Stimulated activated CD4-positive, alpha-beta T cell treated with anti-CD3 and anti-CD28 coated beads, Interleukin-1b, Interleukin-23, amount 100 ng/mL, for 24 hours (primary cell): ENCODE measurements around the gene RHOT1.
"Not testable (repeated sequence)": the region's sequence is repeated elsewhere in the genome, so short reads cannot be mapped to it uniquely, and the experiment has no call there.

ENCODE experiments used
- DNase-seq, 4 experiments: peaks; one replicate each; pipeline ENCODE4 v3.0.0-alpha.2; 2020; ENCODE audit warnings: low read depth in 4 of 4, low spot score in 1 of 4

RHOT1 gene

DNA sequence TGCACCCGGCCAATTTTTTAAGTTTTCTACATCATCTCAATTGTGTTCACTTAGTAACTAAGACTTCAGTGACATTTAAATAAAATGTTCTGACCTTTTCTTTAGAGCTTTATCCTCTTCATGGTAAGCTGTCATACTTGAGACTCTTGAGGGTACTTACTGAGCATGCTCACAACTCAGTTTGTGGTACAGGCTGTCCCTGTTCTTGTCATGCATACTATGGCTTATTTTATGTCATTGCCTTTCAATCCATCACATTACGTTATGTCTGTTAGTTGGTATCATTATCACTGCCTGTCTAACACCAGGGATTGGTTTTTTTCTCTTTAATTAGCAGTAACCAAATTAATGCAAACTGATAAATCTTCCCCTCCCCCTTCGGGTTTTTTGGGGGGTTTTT is 81.4 kb downstream of the RHOT1 start:
- no peak for DNase-seq

DNA sequence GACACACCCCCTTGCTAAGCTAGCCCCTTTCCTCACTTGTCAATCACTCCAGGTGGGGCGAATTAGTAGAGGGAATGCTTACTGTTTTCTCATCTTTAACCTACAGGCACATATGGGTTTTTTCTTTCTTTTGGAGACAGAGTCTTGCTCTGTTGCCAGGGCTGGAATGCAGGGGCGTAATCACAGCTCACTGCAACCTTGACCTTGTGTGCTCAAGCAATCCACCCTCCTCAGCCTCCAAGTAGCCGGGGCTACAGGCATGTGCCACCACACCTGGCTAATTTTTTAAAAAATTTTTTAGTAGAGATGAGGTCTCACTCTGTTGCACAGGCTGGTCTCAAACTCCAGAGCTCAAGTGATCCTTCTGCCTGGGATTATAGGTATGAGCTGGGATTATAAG is 84.6 kb downstream of the RHOT1 start:
- DNase-seq = no peak

DNA sequence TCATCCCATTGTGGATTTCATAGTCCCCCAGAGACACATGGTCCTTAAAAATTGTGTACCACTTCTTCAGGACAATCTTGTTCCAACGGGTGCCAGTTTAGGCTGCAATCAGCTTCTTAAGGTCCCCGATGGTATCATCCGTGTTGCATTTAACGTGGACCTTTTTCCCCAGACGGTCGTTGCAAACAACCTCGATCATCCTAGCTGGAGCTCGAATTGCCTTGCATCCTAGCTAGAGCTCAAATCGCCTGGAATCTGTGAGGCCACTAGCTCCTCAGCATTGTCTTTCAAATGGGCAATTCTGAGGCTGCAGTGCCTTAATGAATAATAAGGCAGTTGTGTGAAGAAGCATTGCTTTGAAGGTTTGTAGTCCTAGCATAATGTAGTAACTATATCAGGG is 85.6 kb downstream of the RHOT1 start:
- DNase-seq = no peak

DNA sequence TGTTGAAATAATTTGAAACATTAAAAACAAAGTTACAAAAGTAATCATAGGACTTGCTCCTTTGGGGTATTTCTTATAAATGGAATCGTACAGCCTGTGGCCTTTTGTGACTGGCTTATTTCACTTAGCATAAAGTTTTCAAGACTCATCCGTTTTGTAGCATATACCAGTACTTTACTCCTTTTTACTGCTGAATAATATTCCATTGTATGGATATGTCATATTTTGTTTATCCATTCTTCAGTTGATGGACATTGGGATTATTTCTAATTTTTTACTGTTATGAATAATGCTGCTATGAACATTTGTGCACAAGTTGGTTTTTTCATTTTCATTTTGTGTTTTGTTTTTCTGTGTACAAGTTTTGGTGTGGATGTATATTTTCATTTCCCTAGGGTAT is 93.3 kb downstream of the RHOT1 start:
- DNase-seq = no peak

DNA sequence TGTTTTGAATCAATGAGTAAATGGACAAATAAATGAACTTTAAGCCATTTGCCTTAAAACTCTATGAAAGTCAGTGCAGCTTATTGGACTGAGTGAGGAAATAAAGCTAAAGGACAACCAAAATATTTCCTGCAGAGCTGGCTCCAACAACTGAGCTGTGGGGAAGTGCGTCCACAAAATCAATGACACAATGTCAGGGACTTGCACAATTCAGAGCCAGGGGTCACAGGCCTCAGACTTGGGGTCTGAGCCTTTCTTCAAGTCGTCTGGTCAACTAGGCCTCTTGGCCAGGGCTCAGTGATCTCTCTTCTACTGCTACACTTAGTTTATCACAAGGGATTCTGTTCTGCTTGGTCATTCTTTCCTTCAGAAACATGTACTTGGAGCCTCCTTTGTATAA is 97.2 kb downstream of the RHOT1 start:
- no peak for DNase-seq

DNA sequence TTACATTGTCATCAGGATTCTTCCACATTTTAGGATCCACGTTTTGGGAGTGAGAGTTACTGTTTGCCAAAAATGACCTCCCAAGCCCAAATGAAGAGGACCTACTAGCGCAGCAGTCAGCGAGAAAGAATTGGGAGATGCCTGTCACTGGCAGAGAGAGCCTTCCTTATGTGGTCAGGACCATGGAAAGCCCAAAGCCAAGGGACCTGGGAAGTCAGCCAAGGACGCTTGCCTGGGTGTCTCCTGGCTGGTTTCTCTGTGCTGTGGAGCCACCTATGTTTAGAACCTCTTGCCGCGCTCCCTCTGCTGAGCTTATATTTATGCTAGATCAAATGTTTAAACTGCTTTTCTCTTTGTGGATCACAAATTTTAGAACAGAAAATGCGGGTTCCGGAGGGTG is 98.4 kb downstream of the RHOT1 start:
- no peak for DNase-seq

DNA sequence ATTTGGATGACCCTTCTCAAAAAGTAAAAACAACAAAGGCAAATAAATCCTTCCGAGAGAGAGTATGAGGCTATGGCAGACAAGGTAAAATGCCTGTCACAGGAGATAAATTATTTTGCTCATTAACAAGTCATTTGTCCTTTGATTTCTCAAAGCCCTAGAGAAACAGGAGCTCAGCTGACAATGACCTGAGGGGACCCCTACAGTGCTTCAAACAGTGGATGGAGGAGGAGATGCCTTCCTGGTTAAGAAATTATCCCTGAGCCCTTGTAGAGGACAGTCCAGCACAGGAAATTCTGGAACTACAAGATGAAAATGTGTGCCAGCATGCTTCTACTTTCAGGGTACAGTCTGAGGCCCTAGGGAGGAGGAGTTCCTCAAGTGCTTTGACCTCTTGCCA is 99.3 kb downstream of the RHOT1 start:
- no peak for DNase-seq

DNA sequence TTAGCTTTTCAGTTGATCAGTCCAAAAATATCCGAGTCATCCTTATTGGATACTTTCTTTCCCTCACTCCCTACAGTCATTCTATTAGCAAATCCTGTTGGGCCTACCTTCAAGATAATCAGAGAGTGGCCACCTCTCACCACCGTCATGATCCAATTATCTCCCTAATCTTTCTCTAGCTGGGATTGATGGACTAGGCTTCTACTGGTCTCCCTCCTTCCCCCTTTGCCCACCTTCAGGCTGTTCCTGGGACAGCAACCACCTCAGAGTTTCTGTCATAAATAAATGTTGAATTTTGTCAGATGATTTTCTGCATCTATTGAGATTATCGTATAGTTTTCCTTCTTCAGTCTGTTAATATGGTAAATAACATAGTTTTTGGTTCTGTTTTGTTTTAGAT is 107.2 kb downstream of the RHOT1 start:
- DNase-seq = no peak

DNA sequence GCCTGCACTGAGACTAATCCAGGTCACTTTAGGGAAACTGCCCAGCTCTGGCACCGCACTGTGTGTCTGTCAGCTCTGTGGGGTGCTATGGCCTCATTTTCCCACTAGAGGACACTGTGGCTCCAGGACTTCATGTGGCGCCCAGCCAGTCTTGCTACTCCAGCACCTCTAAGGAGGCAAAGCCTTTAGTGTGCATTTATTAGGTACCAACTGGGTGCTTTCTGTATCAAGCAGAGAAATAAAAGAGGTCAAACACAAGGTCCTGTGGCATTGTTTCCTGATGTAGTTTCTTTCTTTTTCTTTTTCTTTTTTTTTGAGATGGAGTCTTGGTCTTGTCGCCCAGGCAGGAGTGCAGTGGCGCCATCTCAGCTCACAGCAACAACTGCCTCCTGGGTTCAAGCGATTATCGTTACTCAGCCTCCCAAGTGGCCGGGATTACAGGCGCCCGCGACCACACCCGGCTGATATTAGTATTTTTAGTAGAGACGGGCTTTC is 110.9 kb downstream of the RHOT1 start:
- peak; percentile 25 to 64 (median 46) for DNase-seq

DNA sequence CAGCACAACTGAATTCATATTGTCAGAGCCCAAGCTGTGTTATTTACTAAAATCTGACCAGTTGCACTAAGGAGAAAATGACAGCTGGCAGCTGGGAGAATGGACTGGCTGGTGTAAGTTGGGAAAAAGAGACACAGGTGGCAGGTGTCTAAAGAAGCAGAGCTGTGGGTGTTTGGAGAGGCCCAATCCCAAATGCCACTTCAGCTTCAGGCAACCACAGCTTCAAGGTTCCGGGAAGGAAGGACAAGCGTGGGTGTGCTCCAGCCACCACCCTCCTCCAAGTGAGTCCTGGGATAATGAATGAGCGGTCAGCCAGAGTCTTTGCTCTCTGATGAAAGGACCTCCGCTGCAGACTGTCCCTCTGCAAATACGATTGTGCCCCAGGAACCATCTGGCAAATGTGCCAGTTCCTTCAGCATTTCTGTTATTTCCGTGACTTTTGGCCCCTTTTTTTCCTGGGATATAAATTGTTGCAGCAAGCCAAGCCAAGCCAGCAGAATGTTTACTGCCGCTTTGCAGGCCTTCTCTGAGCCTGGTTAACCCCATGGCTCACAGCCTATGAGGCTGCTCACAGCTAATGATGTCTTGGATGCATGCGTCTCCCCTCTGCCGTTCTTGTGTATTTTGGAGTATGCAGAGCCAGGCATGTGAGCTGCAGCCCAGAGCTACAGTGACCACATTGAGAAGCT is 113.9 kb downstream of the RHOT1 start:
- DNase-seq = no peak

DNA sequence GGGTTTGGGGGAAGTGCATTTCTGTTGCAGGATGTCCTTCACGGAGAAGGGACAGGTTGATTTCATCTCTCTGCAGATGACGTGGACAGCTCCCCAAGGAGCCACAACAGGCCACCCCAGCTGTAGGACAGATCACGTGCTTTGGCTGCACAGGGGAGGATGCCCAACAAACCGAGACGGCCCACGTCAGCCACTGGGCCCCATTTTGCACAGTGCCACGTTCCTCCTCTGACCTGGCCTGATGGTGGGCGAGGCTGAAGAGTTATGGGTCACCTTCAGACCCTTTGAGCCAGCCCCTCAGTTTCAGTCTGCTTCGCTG is 114.4 kb downstream of the RHOT1 start:
- no peak for DNase-seq

DNA sequence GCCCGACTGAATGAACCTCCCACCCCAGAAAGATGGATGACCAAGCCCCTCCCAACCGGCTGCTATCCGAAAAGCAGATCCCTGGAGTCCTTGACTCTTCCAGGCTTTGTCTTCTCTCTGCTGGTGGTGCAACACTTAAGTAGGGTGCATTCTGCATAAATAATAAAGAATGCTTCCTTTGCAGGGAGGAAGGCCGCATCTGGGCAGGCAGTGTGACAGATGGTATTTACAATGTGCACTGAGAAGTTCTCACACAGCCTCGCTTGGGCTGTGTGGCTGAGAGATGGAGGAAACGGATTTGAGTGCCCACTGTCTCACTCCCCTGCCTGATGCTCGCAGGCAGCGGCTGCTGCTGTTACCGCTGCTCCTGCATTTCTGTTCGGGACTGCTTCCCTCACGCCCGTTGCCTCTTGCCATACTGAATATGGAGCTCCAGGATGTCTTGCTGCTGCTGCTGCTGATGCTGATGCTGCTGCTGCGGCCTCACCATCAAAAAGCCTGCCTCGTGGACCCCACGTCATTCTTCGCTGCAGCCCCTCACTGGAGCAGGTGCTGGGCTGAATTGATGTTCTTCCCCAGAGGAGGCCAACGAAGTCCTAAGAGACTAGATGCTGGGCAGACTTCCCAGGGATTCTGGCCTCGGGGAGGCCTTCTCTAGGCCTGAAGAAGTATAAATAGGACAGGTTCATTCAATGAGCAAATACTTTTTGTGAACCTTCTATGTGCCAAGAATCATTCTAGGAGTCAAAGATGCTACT is 116.3 kb downstream of the RHOT1 start:
- DNase-seq = no peak

DNA sequence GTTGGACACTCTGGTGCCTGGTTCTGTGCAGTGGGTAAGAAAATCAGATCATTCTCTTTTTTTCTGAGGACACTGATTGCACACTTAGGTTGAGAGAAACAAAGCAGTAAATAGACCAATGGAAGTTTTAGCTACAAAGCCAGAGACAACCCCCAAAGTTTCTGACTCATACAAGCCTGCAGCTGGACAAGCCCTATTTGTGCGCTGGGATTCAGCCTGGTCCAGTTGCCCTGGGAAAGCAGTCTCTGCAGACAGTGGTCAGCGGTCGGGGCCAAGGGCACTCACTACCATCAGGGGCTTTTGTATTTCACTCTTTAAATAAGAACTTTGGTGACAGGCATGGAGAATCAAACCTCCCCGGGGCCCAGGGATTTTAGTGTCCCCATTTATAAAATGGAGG is 117.3 kb downstream of the RHOT1 start:
- DNase-seq = no peak

DNA sequence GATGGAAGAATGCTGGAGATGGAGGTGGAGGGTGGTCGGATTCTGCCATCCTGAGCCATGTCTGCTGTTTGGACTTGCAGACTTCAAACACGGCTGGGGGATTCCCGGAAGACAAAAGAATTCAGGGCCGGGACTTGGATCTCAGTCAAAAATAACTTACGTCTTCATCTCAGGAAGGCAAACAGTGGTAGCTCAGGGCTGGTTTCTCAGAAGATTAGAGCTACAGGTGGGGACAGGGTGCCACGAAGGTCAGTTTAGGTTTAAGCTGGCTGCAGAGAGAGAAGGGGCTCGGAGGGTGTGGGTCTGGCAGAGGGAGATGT is 119.1 kb downstream of the RHOT1 start:
- DNase-seq = no peak

DNA sequence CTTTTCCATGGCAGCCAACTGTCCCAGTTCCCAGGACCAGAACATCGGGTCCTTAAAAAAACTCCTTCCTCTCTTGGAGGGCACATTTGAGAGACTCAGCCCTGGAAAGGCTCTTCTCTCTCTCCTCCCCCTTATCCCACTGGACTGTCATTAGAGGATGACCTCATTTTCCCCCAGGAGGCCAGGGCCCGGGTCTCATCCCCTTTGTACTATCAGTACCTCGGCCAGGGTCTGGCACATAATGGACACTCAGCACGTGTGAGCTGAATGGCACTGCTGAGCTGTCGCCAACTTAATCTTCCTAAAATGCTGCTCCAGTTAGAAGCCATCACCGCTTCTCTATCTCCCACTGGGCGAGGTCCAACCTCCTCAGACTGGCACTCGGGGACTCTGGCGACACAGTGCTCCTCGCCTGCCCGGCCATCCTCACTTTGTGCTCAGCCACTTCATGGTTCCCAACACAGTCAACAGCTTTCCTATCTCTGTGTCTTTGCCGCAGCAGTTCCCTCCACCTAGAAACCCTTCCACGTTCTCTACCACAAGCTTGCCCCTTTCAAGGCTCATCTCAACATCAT is 119.7 kb downstream of the RHOT1 start:
- no peak for DNase-seq

DNA sequence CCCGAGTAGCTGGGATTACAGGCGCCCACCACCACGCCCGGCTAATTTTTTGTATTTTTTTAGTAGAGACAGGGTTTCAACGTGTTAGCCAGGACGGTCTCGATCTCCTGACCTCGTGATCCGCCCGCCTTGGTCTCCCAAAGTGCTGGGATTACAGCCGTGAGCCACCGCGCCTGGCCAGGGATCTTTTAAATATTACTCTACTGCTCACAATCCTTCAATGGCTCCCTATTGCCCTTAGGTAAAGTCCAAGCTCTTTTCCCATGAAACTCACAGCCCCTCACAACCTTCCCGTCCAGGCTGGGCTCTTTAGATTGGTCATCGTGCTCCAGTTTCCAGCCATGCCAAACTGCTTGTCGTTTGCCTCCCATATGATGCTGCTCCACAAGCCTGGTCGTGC is 121.2 kb downstream of the RHOT1 start:
- not testable (repeated sequence) for DNase-seq

DNA sequence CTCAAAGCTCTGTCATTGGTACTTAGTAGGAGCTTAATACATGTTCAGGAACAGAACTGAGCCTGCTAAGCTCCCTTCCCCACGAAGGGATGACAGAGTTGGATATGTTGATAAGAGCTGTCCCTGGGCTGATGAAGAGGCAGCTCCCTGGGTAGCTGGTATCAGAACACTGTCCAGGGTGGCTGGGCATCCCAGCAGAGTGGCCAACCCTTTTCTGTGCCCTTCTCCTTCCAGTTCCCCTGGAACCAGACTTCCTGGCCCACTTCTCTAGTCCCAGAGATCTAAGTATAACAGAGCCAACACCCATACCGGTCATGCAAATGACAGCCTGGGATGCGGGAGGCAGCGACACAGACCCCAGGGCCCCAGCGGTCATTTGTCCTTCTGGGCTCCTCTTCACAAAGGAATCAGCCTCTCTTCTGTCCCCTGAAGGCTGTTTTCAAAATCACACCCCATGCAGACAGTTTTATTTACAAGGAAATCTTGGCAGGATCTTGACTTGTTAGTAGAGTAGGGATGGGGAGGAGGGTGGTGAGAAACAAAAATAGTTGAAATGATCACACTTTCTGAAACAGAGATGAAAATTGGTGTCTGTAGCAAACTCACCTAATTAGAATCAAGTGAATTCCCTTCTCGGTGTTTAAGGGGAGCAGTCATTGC is 122.0 kb downstream of the RHOT1 start:
- no peak for DNase-seq

DNA sequence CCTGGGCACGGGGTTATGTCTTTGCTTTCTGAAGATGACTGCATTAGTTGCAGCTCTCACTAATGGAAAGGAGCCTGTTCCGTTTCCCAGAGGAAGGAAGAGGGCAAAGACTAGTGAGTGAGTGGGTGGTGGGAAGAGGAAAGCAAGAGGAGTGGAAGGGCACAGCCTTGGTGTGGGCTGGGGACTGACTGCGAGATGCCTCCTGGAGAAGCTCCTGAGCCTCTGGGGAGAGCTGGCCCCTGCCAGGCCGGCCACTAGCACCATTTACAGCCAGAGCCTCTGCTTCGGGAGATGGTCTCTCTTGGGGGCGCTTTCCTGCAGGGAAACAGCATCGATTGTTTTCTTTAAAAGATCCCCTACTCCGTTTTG is 122.5 kb downstream of the RHOT1 start:
- no peak for DNase-seq

DNA sequence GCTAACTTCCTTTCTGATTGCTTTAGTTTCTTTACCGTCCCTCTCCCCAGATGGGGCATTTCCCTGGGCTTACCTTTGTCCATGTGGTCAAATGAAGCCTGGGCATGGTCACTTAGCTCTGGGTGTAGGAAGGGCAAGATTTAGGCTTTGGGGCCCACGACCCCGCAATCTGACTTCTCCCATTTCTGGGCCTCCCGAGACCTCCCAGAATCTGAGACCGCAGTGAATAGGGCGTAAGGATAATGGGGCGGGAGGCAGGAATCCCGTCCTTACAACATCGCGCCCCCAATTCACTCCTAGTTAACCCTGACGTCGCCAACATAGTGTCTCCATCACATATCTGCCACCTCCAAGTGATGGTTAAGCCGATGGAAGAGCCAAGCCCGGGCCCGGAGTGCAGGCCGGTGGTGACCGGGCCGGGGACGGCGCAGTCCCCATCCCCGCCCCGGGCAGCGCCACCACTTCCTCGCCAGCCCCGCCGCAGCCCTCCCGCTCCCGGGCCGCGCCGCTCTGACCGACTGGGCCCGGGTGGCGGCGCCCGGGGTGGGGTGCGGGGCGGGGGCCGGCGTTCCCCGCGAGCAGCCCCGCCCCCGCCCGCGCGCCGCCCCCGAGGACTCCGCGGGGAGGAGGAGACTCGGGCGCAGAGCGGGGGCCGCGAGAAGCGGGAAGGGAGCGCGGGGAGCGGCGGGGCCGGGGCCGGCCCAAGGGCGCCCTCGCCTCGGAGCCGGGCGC is 123.1 kb downstream of the RHOT1 start, which contains the start of gene RHBDL3:
Gene RHBDL3, plus strand, starts transcription at position 641 of the 732 bp plus-strand sequence. CDS start 358 bp downstream, outside the sequence.
- DNase-seq = no peak

DNA sequence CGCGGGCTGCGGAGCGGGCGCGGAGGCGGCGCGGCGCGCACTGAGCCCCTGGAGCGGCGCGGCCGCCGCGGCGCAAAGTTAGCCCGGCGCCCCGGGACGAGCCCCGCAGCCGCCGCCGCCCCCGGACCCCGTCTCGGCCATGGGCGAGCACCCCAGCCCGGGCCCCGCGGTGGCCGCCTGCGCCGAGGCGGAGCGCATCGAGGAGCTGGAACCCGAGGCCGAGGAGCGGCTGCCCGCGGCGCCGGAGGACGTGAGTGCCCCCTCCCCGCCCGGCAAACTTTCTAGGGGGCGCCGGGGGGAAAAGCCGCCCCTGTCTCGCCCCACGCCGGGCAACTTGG is 123.7 kb downstream of the RHOT1 start:
- DNase-seq = no peak
